ENCODE data around the gene TAF7.
"Not testable (repeated sequence)": the region's sequence is repeated elsewhere in the genome, so short reads cannot be mapped to it uniquely, and the experiment has no call there.

The TAF7 gene

GRCh38 chr5:141351591-141351990, 31.0 kb upstream of the TAF7 start:
- Histone ChIP-seq H3K27ac (ENCODE audit: low read length) (no peak overlapping the region), H3K4me3 (ENCODE audit: low read length) (no peak overlapping the region), H3K36me3 (ENCODE audit: control insufficient read depth, low read depth, low read length) (no peaks in the 10 kb centered on the region), H3K9ac (ENCODE audit: low read length) (no peak overlapping the region), H3K9me3 (ENCODE audit: control insufficient read depth, low read depth, low read length) (peaks cover 14% of the 10 kb centered on the region), H3K27me3 (ENCODE audit: control insufficient read depth, insufficient read depth, low read length) (no peaks in the 10 kb centered on the region), H3K4me1 (ENCODE audit: control insufficient read depth, low read depth, low read length) (no peaks in the 10 kb centered on the region)

GRCh38 chr5:141349917-141350619, 29.5 kb upstream of the TAF7 start, which contains the start of gene PCDHGB1:
Gene PCDHGB1 (plus strand): TSS chr5:141350099. CDS start chr5:141350261, 162 bp downstream.
- Histone ChIP-seq H3K27me3 (ENCODE audit: control insufficient read depth, insufficient read depth, low read length) (no peaks in the 10 kb centered on the region), H3K9ac (ENCODE audit: low read length) (peak within 1 kb of the TSS; percentile 19), H3K4me1 (ENCODE audit: control insufficient read depth, low read depth, low read length) (no peaks in the 10 kb centered on the region), H3K36me3 (ENCODE audit: control insufficient read depth, low read depth, low read length) (no peaks in the 10 kb centered on the region), H3K27ac (ENCODE audit: low read length) (no peak within 1 kb of the TSS), H3K4me3 (ENCODE audit: low read length) (peak within 1 kb of the TSS; percentile 42), H3K9me3 (ENCODE audit: control insufficient read depth, low read depth, low read length) (peaks cover 12% of the 10 kb centered on the region)

- not testable (repeated sequence) for H3K27me3 ChIP-seq (ENCODE audit: control insufficient read depth, insufficient read depth, low read length); H3K27ac ChIP-seq (ENCODE audit: low read length); H3K9ac ChIP-seq (ENCODE audit: low read length); H3K36me3 ChIP-seq (ENCODE audit: control insufficient read depth, low read depth, low read length); H3K4me1 ChIP-seq (ENCODE audit: control insufficient read depth, low read depth, low read length); H3K4me3 ChIP-seq (ENCODE audit: low read length)
- peaks cover 19% of the 10 kb centered on the region for H3K9me3 ChIP-seq (ENCODE audit: control insufficient read depth, low read depth, low read length)
Observed at GRCh38 chr5:141346017-141346416, 25.4 kb upstream of the TAF7 start.

GRCh38 chr5:141345327-141345726, 24.7 kb upstream of the TAF7 start:
- no peaks in the 10 kb centered on the region for H3K4me1 ChIP-seq (ENCODE audit: control insufficient read depth, low read depth, low read length)
- no peaks in the 10 kb centered on the region for H3K27me3 ChIP-seq (ENCODE audit: control insufficient read depth, insufficient read depth, low read length)
- H3K9me3 ChIP-seq (ENCODE audit: control insufficient read depth, low read depth, low read length), result peaks cover 21% of the 10 kb centered on the region
- H3K9ac ChIP-seq (ENCODE audit: low read length), result no peak overlapping the region
- no peak overlapping the region for H3K4me3 ChIP-seq (ENCODE audit: low read length)
- H3K36me3 ChIP-seq (ENCODE audit: control insufficient read depth, low read depth, low read length), result no peaks in the 10 kb centered on the region
- no peak overlapping the region for H3K27ac ChIP-seq (ENCODE audit: low read length)

- Histone ChIP-seq H3K9me3 (ENCODE audit: control insufficient read depth, low read depth, low read length) (peaks cover 32% of the 10 kb centered on the region), H3K9ac (ENCODE audit: low read length) (no peak overlapping the region), H3K4me3 (ENCODE audit: low read length) (no peak overlapping the region), H3K36me3 (ENCODE audit: control insufficient read depth, low read depth, low read length) (no peaks in the 10 kb centered on the region), H3K27ac (ENCODE audit: low read length) (no peak overlapping the region), H3K4me1 (ENCODE audit: control insufficient read depth, low read depth, low read length) (no peaks in the 10 kb centered on the region), H3K27me3 (ENCODE audit: control insufficient read depth, insufficient read depth, low read length) (no peaks in the 10 kb centered on the region)
Observed at GRCh38 chr5:141343953-141344463, 23.4 kb upstream of the TAF7 start.

- H3K36me3 ChIP-seq (ENCODE audit: control insufficient read depth, low read depth, low read length), result no peaks in the 10 kb centered on the region
- peaks cover 36% of the 10 kb centered on the region for H3K9me3 ChIP-seq (ENCODE audit: control insufficient read depth, low read depth, low read length)
- H3K27me3 ChIP-seq (ENCODE audit: control insufficient read depth, insufficient read depth, low read length), result no peaks in the 10 kb centered on the region
- no peak within 1 kb of the TSS for H3K4me3 ChIP-seq (ENCODE audit: low read length)
- no peaks in the 10 kb centered on the region for H3K4me1 ChIP-seq (ENCODE audit: control insufficient read depth, low read depth, low read length)
- H3K27ac ChIP-seq (ENCODE audit: low read length), result no peak within 1 kb of the TSS
- H3K9ac ChIP-seq (ENCODE audit: low read length), result no peak within 1 kb of the TSS
Observed at GRCh38 chr5:141343242-141343952, 22.8 kb upstream of the TAF7 start, which contains the start of gene PCDHGA3. Gene PCDHGA3 (plus strand): TSS chr5:141343829. CDS start chr5:141344034, 205 bp downstream.

GRCh38 chr5:141342773-141343172, 22.2 kb upstream of the TAF7 start:
- no peaks in the 10 kb centered on the region for H3K4me1 ChIP-seq (ENCODE audit: control insufficient read depth, low read depth, low read length)
- peaks cover 40% of the 10 kb centered on the region for H3K9me3 ChIP-seq (ENCODE audit: control insufficient read depth, low read depth, low read length)
- H3K27me3 ChIP-seq (ENCODE audit: control insufficient read depth, insufficient read depth, low read length), result no peaks in the 10 kb centered on the region
- H3K4me3 ChIP-seq (ENCODE audit: low read length), result no peak overlapping the region
- no peak overlapping the region for H3K27ac ChIP-seq (ENCODE audit: low read length)
- no peaks in the 10 kb centered on the region for H3K36me3 ChIP-seq (ENCODE audit: control insufficient read depth, low read depth, low read length)
- H3K9ac ChIP-seq (ENCODE audit: low read length), result no peak overlapping the region

GRCh38 chr5:141340781-141341354, 20.3 kb upstream of the TAF7 start:
- not testable (repeated sequence) for H3K9ac ChIP-seq (ENCODE audit: low read length); H3K27ac ChIP-seq (ENCODE audit: low read length); H3K36me3 ChIP-seq (ENCODE audit: control insufficient read depth, low read depth, low read length); H3K27me3 ChIP-seq (ENCODE audit: control insufficient read depth, insufficient read depth, low read length); H3K4me1 ChIP-seq (ENCODE audit: control insufficient read depth, low read depth, low read length); H3K4me3 ChIP-seq (ENCODE audit: low read length)
- peaks cover 40% of the 10 kb centered on the region for H3K9me3 ChIP-seq (ENCODE audit: control insufficient read depth, low read depth, low read length)

GRCh38 chr5:141338538-141339306, 18.1 kb upstream of the TAF7 start, which contains the start of gene PCDHGA2:
Gene PCDHGA2 (plus strand): TSS chr5:141338760.
- Histone ChIP-seq H3K27me3 (ENCODE audit: control insufficient read depth, insufficient read depth, low read length) (no peaks in the 10 kb centered on the region), H3K4me3 (ENCODE audit: low read length) (no peak within 1 kb of the TSS), H3K27ac (ENCODE audit: low read length) (no peak within 1 kb of the TSS), H3K9me3 (ENCODE audit: control insufficient read depth, low read depth, low read length) (peaks cover 30% of the 10 kb centered on the region), H3K36me3 (ENCODE audit: control insufficient read depth, low read depth, low read length) (no peaks in the 10 kb centered on the region), H3K4me1 (ENCODE audit: control insufficient read depth, low read depth, low read length) (no peaks in the 10 kb centered on the region), H3K9ac (ENCODE audit: low read length) (no peak within 1 kb of the TSS)

GRCh38 chr5:141332571-141332970, 12.0 kb upstream of the TAF7 start:
- H3K27me3 ChIP-seq (ENCODE audit: control insufficient read depth, insufficient read depth, low read length); H3K4me3 ChIP-seq (ENCODE audit: low read length); H3K9me3 ChIP-seq (ENCODE audit: control insufficient read depth, low read depth, low read length); H3K36me3 ChIP-seq (ENCODE audit: control insufficient read depth, low read depth, low read length); H3K27ac ChIP-seq (ENCODE audit: low read length); H3K9ac ChIP-seq (ENCODE audit: low read length); H3K4me1 ChIP-seq (ENCODE audit: control insufficient read depth, low read depth, low read length): not testable (repeated sequence)
